ENCODE data around the gene CTAG2.
"Not testable (repeated sequence)": the region's sequence is repeated elsewhere in the genome, so short reads cannot be mapped to it uniquely, and the experiment has no call there.

Gene CTAG2

GRCh38 chrX:154645745-154646378 is 7.5 kb downstream of the CTAG2 start:
- DNase-seq, result not testable (repeated sequence)

- not testable (repeated sequence) for DNase-seq
Observed at GRCh38 chrX:154643708-154644107, 9.7 kb downstream of the CTAG2 start.

GRCh38 chrX:154641740-154642139 is 11.6 kb downstream of the CTAG2 start:
- DNase-seq, result not testable (repeated sequence)

- not testable (repeated sequence) for DNase-seq
Observed at GRCh38 chrX:154633661-154634060, 19.7 kb downstream of the CTAG2 start.

- DNase-seq, result not testable (repeated sequence)
Observed at GRCh38 chrX:154630949-154631348, 22.4 kb downstream of the CTAG2 start.

- not testable (repeated sequence) for DNase-seq
Observed at GRCh38 chrX:154628960-154629359, 24.4 kb downstream of the CTAG2 start.

- DNase-seq, result not testable (repeated sequence)
Observed at GRCh38 chrX:154620767-154621414, 32.5 kb downstream of the CTAG2 start.

GRCh38 chrX:154619182-154619581 is 34.2 kb downstream of the CTAG2 start, which contains the start of gene CTAG1B:
TSS of gene CTAG1B (minus strand) at chrX:154619282. CDS start at chrX:154619218, 64 bp downstream.
- not testable (repeated sequence) for DNase-seq

GRCh38 chrX:154613586-154613985 is 39.8 kb downstream of the CTAG2 start:
- DNase-seq, result not testable (repeated sequence)

- DNase-seq, result not testable (repeated sequence)
Observed at GRCh38 chrX:154611146-154611545, 42.2 kb downstream of the CTAG2 start.

- DNase-seq, result not testable (repeated sequence)
Observed at GRCh38 chrX:154608823-154609222, 44.6 kb downstream of the CTAG2 start.

GRCh38 chrX:154607976-154608375 is 45.4 kb downstream of the CTAG2 start:
- DNase-seq, result not testable (repeated sequence)

GRCh38 chrX:154607370-154607769 is 46.0 kb downstream of the CTAG2 start:
- no peak for DNase-seq

- no peak for DNase-seq
Observed at GRCh38 chrX:154605566-154605965, 47.8 kb downstream of the CTAG2 start.

GRCh38 chrX:154603438-154604430 is 49.6 kb downstream of the CTAG2 start:
- DNase-seq, result no peak

GRCh38 chrX:154602766-154603437 is 50.5 kb downstream of the CTAG2 start:
- DNase-seq, result no peak

- DNase-seq, result no peak
Observed at GRCh38 chrX:154602226-154602625, 51.2 kb downstream of the CTAG2 start.
